HEK293 (cell line): ENCODE data around the gene FRS2.

ENCODE experiments used
- GLI4 ChIP-seq: fragments of 450-650 bp; formaldehyde crosslinking; IDR thresholded peaks from 2 replicates; pipeline ENCODE4 v1.5.1; 2016; ENCODE audit warnings: missing biosample characterization, missing genetic modification characterization
- HOXA7 ChIP-seq: sonication (generic); formaldehyde crosslinking; IDR thresholded peaks from 2 replicates; pipeline ENCODE4 v1.8.1; 2022; ENCODE audit warnings: missing genetic modification reagents, borderline replicate concordance
- KLF1 ChIP-seq: fragments of 450-650 bp; formaldehyde crosslinking; IDR thresholded peaks from 2 replicates; pipeline ENCODE4 v1.5.1; 2016; ENCODE audit warnings: missing biosample characterization, missing genetic modification characterization
- KLF10 ChIP-seq: fragments of 450-650 bp; IDR thresholded peaks from 2 replicates; pipeline ENCODE4 v1.5.1; 2018; ENCODE audit warnings: missing biosample characterization, mild to moderate bottlenecking, missing genetic modification characterization
- MEIS1 ChIP-seq: sonication (generic); formaldehyde crosslinking; IDR thresholded peaks from 2 replicates; pipeline ENCODE4 v1.8.1; 2022; ENCODE audit warnings: missing genetic modification reagents, mild to moderate bottlenecking, borderline replicate concordance
- PBX3 ChIP-seq: sonication (generic); formaldehyde crosslinking; IDR thresholded peaks from 2 replicates; pipeline ENCODE4 v1.8.1; 2022; ENCODE audit warnings: mild to moderate bottlenecking, moderate library complexity, missing genetic modification reagents
- SP2 ChIP-seq: fragments of 450-650 bp; formaldehyde crosslinking; IDR thresholded peaks from 2 replicates; pipeline ENCODE4 v1.5.1; 2016; ENCODE audit warnings: missing biosample characterization, missing genetic modification characterization
- SP3 ChIP-seq: fragments of 450-650 bp; formaldehyde crosslinking; IDR thresholded peaks from 2 replicates; pipeline ENCODE4 v1.5.1; 2016; ENCODE audit warnings: missing biosample characterization, missing genetic modification characterization
- SP7 ChIP-seq: fragments of 450-650 bp; formaldehyde crosslinking; IDR thresholded peaks from 2 replicates; pipeline ENCODE4 v1.5.1; 2016; ENCODE audit warnings: missing biosample characterization, missing genetic modification characterization
- TSHZ1 ChIP-seq: fragments of 450-650 bp; formaldehyde crosslinking; IDR thresholded peaks from 2 replicates; pipeline ENCODE4 v1.5.1; 2016; ENCODE audit warnings: missing biosample characterization, missing genetic modification characterization, borderline replicate concordance
- WT1 ChIP-seq: fragments of 450-650 bp; formaldehyde crosslinking; IDR thresholded peaks from 2 replicates; pipeline ENCODE4 v1.5.1; 2016; ENCODE audit warnings: missing biosample characterization, missing genetic modification characterization
- ZBTB10 ChIP-seq: fragments of 450-650 bp; formaldehyde crosslinking; IDR thresholded peaks from 2 replicates; pipeline ENCODE4 v1.5.1; 2016; ENCODE audit warnings: missing biosample characterization, missing genetic modification characterization
- ZBTB17 ChIP-seq: fragments of 450-650 bp; formaldehyde crosslinking; IDR thresholded peaks from 2 replicates; pipeline ENCODE4 v1.5.1; 2016; ENCODE audit warnings: missing biosample characterization, missing genetic modification characterization
- ZNF10 ChIP-seq: fragments of 450-650 bp; formaldehyde crosslinking; IDR thresholded peaks from 2 replicates; pipeline ENCODE4 v1.5.1; 2017; ENCODE audit warnings: missing biosample characterization, missing genetic modification characterization
- ZNF174 ChIP-seq: fragments of 450-650 bp; formaldehyde crosslinking; IDR thresholded peaks from 2 replicates; pipeline ENCODE4 v1.5.0; 2017; ENCODE audit warnings: missing biosample characterization, mild to moderate bottlenecking, missing genetic modification characterization
- ZNF2 ChIP-seq: fragments of 450-650 bp; formaldehyde crosslinking; IDR thresholded peaks from 2 replicates; pipeline ENCODE4 v1.5.1; 2016; ENCODE audit warnings: missing biosample characterization, missing genetic modification characterization
- ZNF223 ChIP-seq: fragments of 450-650 bp; formaldehyde crosslinking; IDR thresholded peaks from 2 replicates; pipeline ENCODE4 v1.5.1; 2016; ENCODE audit warnings: missing biosample characterization, missing genetic modification characterization
- ZNF24 ChIP-seq: fragments of 450-650 bp; formaldehyde crosslinking; IDR thresholded peaks from 2 replicates; pipeline ENCODE4 v1.5.1; 2016; ENCODE audit warnings: missing biosample characterization, missing genetic modification characterization
- ZNF26 ChIP-seq: fragments of 450-650 bp; formaldehyde crosslinking; IDR thresholded peaks from 2 replicates; pipeline ENCODE4 v1.5.1; 2016; ENCODE audit warnings: missing biosample characterization, missing genetic modification characterization
- ZNF391 ChIP-seq: fragments of 450-650 bp; formaldehyde crosslinking; IDR thresholded peaks from 2 replicates; pipeline ENCODE4 v1.5.1; 2016; ENCODE audit warnings: low read depth, missing biosample characterization, missing genetic modification characterization, borderline replicate concordance
- ZNF521 ChIP-seq: fragments of 450-650 bp; formaldehyde crosslinking; IDR thresholded peaks from 2 replicates; pipeline ENCODE4 v1.5.1; 2017; ENCODE audit warnings: missing biosample characterization, mild to moderate bottlenecking, missing genetic modification characterization
- ZNF529 ChIP-seq: fragments of 450-650 bp; formaldehyde crosslinking; IDR thresholded peaks from 2 replicates; pipeline ENCODE4 v1.5.1; 2017; ENCODE audit warnings: missing genetic modification characterization, missing biosample characterization; ENCODE audit not compliant: insufficient replicate concordance
- ZNF558 ChIP-seq: fragments of 450-650 bp; formaldehyde crosslinking; IDR thresholded peaks from 2 replicates; pipeline ENCODE4 v1.5.1; 2016; ENCODE audit warnings: missing biosample characterization, missing genetic modification characterization
- ZNF626 ChIP-seq: fragments of 450-650 bp; sonication (Bioruptor Pico); formaldehyde crosslinking; IDR thresholded peaks from 2 replicates; pipeline ENCODE4 v1.5.1; 2018; ENCODE audit warnings: missing biosample characterization, missing genetic modification characterization, inconsistent platforms
- ZNF747 ChIP-seq: fragments of 450-650 bp; formaldehyde crosslinking; IDR thresholded peaks from 2 replicates; pipeline ENCODE4 v1.5.1; 2016; ENCODE audit warnings: missing biosample characterization, missing genetic modification characterization
- ZNF768 ChIP-seq: fragments of 450-650 bp; formaldehyde crosslinking; IDR thresholded peaks from 2 replicates; pipeline ENCODE4 v1.5.1; 2018; ENCODE audit warnings: missing biosample characterization, mild to moderate bottlenecking, missing genetic modification characterization
- ZNF830 ChIP-seq: fragments of 450-650 bp; IDR thresholded peaks from 2 replicates; pipeline ENCODE4 v1.5.0; 2018; ENCODE audit warnings: missing biosample characterization, missing genetic modification characterization, low read depth, mild to moderate bottlenecking, moderate library complexity
- ZNF843 ChIP-seq: fragments of 450-650 bp; formaldehyde crosslinking; IDR thresholded peaks from 2 replicates; pipeline ENCODE4 v1.5.1; 2016; ENCODE audit warnings: missing biosample characterization, missing genetic modification characterization

The FRS2 gene

GRCh38 chr12:69470189-69471075, at the start of gene FRS2 (continued):
- TF ChIP-seq ZNF768 (tag by site-specific recombination) (no peak), ZBTB17 (tag by site-specific recombination) (peak; percentile 96), PBX3 (CRISPR knock-in tag) (0 out of 2 replicates have a peak, but pooled peaks have one; percentile 27), HOXA7 (no peak), ZNF843 (peak; percentile 37; the same call in 1 of the 2 replicates), ZNF558 (tag by site-specific recombination) (peak; percentile 19; the same call in 1 of the 2 replicates), ZNF521 (tag by site-specific recombination) (no peak), ZNF223 (tag by site-specific recombination) (no peak), ZNF830 (tag by site-specific recombination) (no peak), ZNF391 (0 out of 2 replicates have a peak, but pooled peaks have one; percentile 40), KLF1 (peak; percentile 62), ZNF747 (tag by site-specific recombination) (no peak), KLF10 (peak; percentile 51), ZNF24 (tag by site-specific recombination) (peak; percentile 65), ZBTB10 (tag by site-specific recombination) (peak; percentile 69; the same call in 1 of the 2 replicates), MEIS1 (no peak), ZNF529 (tag by site-specific recombination) (no peak), WT1 (tag by site-specific recombination) (peak; percentile 20; the same call in 1 of the 2 replicates), SP7 (peak; percentile 61), ZNF626 (tag by site-specific recombination) (no peak), SP3 (peak; percentile 89), ZNF26 (no peak), ZNF2 (peak; percentile 84), SP2 (tag by site-specific recombination) (peak; percentile 85), TSHZ1 (no peak; the same call in 1 of the 2 replicates), ZNF10 (tag by site-specific recombination) (no peak), GLI4 (tag by site-specific recombination) (no peak), ZNF174 (tag by site-specific recombination) (no peak)
- TF ChIP-seq, all 188 proteins: peak for 59
